ENCODE data around the gene IL1RAP.

- no peak for TF ChIP-seq CTCF (conservative IDR thresholded peaks at IDR 0.05)
- no peak for TF ChIP-seq ZFX (IDR thresholded peaks at IDR 0.05)
These were observed 38.1 kb downstream of the IL1RAP start for GRCh38 chr3:190552021-190552420.

Data from C4-2B (cell line).